Measurements from ENCODE around the gene TMEM232. TPM values are rescaled to one million over a fixed set of nuclear protein-coding genes. Genes with fewer than 3 reads are reported as not detected.

Gene TMEM232
- polyA plus RNA-seq (2013, experiment 1 of 2), result 2.1 TPM
- polyA plus RNA-seq (2013, experiment 2 of 2), result 2.1 TPM

- H3K4ac ChIP-seq (ENCODE audit: low read length), result no peak within 1 kb of the TSS
- no peak within 1 kb of the TSS for H3K27ac ChIP-seq (replicated peaks; ENCODE audit: low read length)
- no peak within 1 kb of the TSS for H3K18ac ChIP-seq (ENCODE audit: low read length)
- H2BK12ac ChIP-seq (ENCODE audit: low read length), result no peak within 1 kb of the TSS
- no peak within 1 kb of the TSS for H2AK5ac ChIP-seq (ENCODE audit: low read depth, low read length)
- H3K23ac ChIP-seq (ENCODE audit: low read depth, low read length, poor library complexity), result no peak within 1 kb of the TSS
- peak; percentile 67 for DNase-seq (ENCODE audit: low spot score)
- no peaks in the 10 kb centered on the region for H3K79me1 ChIP-seq (ENCODE audit: low read depth, low read length)
- peak within 1 kb of the TSS; percentile 60 for H3K4me2 ChIP-seq (ENCODE audit: insufficient read depth, low read length, poor library complexity, severe bottlenecking)
- no peaks in the 10 kb centered on the region for H3K36me3 ChIP-seq (replicated peaks in 1 of 2; ENCODE audit: control insufficient read depth in 2 of 2, insufficient read depth in 2 of 2, low read length in 2 of 2)
- no peak within 1 kb of the TSS for H2BK120ac ChIP-seq (ENCODE audit: low read depth, low read length)
- no peaks in the 10 kb centered on the region for H3K27me3 ChIP-seq (ENCODE audit: control insufficient read depth in 3 of 3, insufficient read depth in 3 of 3, low read depth in 1 of 3, low read length in 3 of 3)
- H2BK15ac ChIP-seq (ENCODE audit: low read length), result no peak within 1 kb of the TSS
- peak within 1 kb of the TSS; percentile 74 for H2AFZ ChIP-seq (ENCODE audit: low read length)
- no peak within 1 kb of the TSS for H3K14ac ChIP-seq (ENCODE audit: low read length)
- H3K9me3 ChIP-seq (replicated peaks in 1 of 2; ENCODE audit: control insufficient read depth in 2 of 2, insufficient read depth in 1 of 2, low read depth in 1 of 2, low read length in 2 of 2), result peaks cover 0 to 2% of the 10 kb centered on the region in 2 donors
- peak within 1 kb of the TSS; percentile 25 to 73 for H3K4me3 ChIP-seq (ENCODE audit: low read length in 2 of 2)
- no CpG with 5 or more reads among the region's 17 CpGs for WGBS, 2 donors (ENCODE audit: extremely low coverage in 2 of 2, insufficient read length in 2 of 2, insufficient replicate concordance in 1 of 2)
- H3K4me1 ChIP-seq (ENCODE audit: control insufficient read depth in 2 of 2, insufficient read depth in 1 of 2, low read depth in 1 of 2, low read length in 2 of 2), result peaks cover 0 to 2% of the 10 kb centered on the region in 2 donors
- H4K91ac ChIP-seq (ENCODE audit: low read depth, low read length, poor library complexity), result no peak within 1 kb of the TSS
- no peak within 1 kb of the TSS for H3K9ac ChIP-seq (ENCODE audit: low read depth, low read length, poor library complexity)
- no peak within 1 kb of the TSS for H4K8ac ChIP-seq (ENCODE audit: low read depth, low read length)
- H2BK5ac ChIP-seq (ENCODE audit: low read length), result no peak within 1 kb of the TSS
Observed at GRCh38 chr5:110726249-110727024, at the start of gene TMEM232. Gene TMEM232, minus strand, starts transcription at chr5:110726671. Its CDS starts 59,319 bp downstream, at chr5:110667352.

GRCh38 chr5:110770286-110770685 lies 43.8 kb upstream of the TMEM232 start:
- no peaks in the 10 kb centered on the region for H3K9me3 ChIP-seq (replicated peaks in 1 of 2; ENCODE audit: control insufficient read depth in 2 of 2, insufficient read depth in 1 of 2, low read depth in 1 of 2, low read length in 2 of 2)
- H3K4me2 ChIP-seq (ENCODE audit: insufficient read depth, low read length, poor library complexity, severe bottlenecking), result no peak overlapping the region
- no peaks in the 10 kb centered on the region for H3K27me3 ChIP-seq (ENCODE audit: control insufficient read depth in 3 of 3, insufficient read depth in 3 of 3, low read depth in 1 of 3, low read length in 3 of 3)
- no peak overlapping the region for H2BK5ac ChIP-seq (ENCODE audit: low read length)
- H4K8ac ChIP-seq (ENCODE audit: low read depth, low read length), result no peak overlapping the region
- H3K4me1 ChIP-seq (ENCODE audit: control insufficient read depth in 2 of 2, insufficient read depth in 1 of 2, low read depth in 1 of 2, low read length in 2 of 2), result no peaks in the 10 kb centered on the region
- H2AFZ ChIP-seq (ENCODE audit: low read length), result no peak overlapping the region
- H4K91ac ChIP-seq (ENCODE audit: low read depth, low read length, poor library complexity), result no peak overlapping the region
- H3K4me3 ChIP-seq (ENCODE audit: low read length in 2 of 2), result no peak overlapping the region
- no peak overlapping the region for H2BK15ac ChIP-seq (ENCODE audit: low read length)
- H3K9ac ChIP-seq (ENCODE audit: low read depth, low read length, poor library complexity), result no peak overlapping the region
- H3K36me3 ChIP-seq (replicated peaks in 1 of 2; ENCODE audit: control insufficient read depth in 2 of 2, insufficient read depth in 2 of 2, low read length in 2 of 2), result no peaks in the 10 kb centered on the region
- H3K27ac ChIP-seq (replicated peaks; ENCODE audit: low read length), result no peak overlapping the region
- no peak overlapping the region for H3K14ac ChIP-seq (ENCODE audit: low read length)
- H3K23ac ChIP-seq (ENCODE audit: low read depth, low read length, poor library complexity), result no peak overlapping the region
- no peak overlapping the region for H2BK12ac ChIP-seq (ENCODE audit: low read length)
- H3K4ac ChIP-seq (ENCODE audit: low read length), result no peak overlapping the region
- H2BK120ac ChIP-seq (ENCODE audit: low read depth, low read length), result no peak overlapping the region
- H3K79me1 ChIP-seq (ENCODE audit: low read depth, low read length), result no peaks in the 10 kb centered on the region
- H2AK5ac ChIP-seq (ENCODE audit: low read depth, low read length), result no peak overlapping the region
- DNase-seq (ENCODE audit: low spot score), result no peak
- no peak overlapping the region for H3K18ac ChIP-seq (ENCODE audit: low read length)

- H3K79me1 ChIP-seq (ENCODE audit: low read depth, low read length), result no peaks in the 10 kb centered on the region
- no peak overlapping the region for H3K18ac ChIP-seq (ENCODE audit: low read length)
- no peak overlapping the region for H3K27ac ChIP-seq (replicated peaks; ENCODE audit: low read length)
- no peaks in the 10 kb centered on the region for H3K36me3 ChIP-seq (replicated peaks in 1 of 2; ENCODE audit: control insufficient read depth in 2 of 2, insufficient read depth in 2 of 2, low read length in 2 of 2)
- H3K9ac ChIP-seq (ENCODE audit: low read depth, low read length, poor library complexity), result no peak overlapping the region
- no peak overlapping the region for H3K14ac ChIP-seq (ENCODE audit: low read length)
- no peak overlapping the region for H2AK5ac ChIP-seq (ENCODE audit: low read depth, low read length)
- DNase-seq (ENCODE audit: low spot score), result no peak
- WGBS, 2 donors (ENCODE audit: extremely low coverage in 2 of 2, insufficient read length in 2 of 2, insufficient replicate concordance in 1 of 2), result no CpG with 5 or more reads among the region's 5 CpGs
- no peak overlapping the region for H2BK15ac ChIP-seq (ENCODE audit: low read length)
- H3K4me1 ChIP-seq (ENCODE audit: control insufficient read depth in 2 of 2, insufficient read depth in 1 of 2, low read depth in 1 of 2, low read length in 2 of 2), result no peaks in the 10 kb centered on the region
- no peak overlapping the region for H2BK120ac ChIP-seq (ENCODE audit: low read depth, low read length)
- no peak overlapping the region for H3K4ac ChIP-seq (ENCODE audit: low read length)
- no peak overlapping the region for H2BK5ac ChIP-seq (ENCODE audit: low read length)
- H2AFZ ChIP-seq (ENCODE audit: low read length), result peak overlapping the region; percentile 43
- no peak overlapping the region for H2BK12ac ChIP-seq (ENCODE audit: low read length)
- no peaks in the 10 kb centered on the region for H3K9me3 ChIP-seq (replicated peaks in 1 of 2; ENCODE audit: control insufficient read depth in 2 of 2, insufficient read depth in 1 of 2, low read depth in 1 of 2, low read length in 2 of 2)
- no peak overlapping the region for H4K91ac ChIP-seq (ENCODE audit: low read depth, low read length, poor library complexity)
- H3K27me3 ChIP-seq (ENCODE audit: control insufficient read depth in 3 of 3, insufficient read depth in 3 of 3, low read depth in 1 of 3, low read length in 3 of 3), result no peaks in the 10 kb centered on the region
- no peak overlapping the region for H3K4me3 ChIP-seq (ENCODE audit: low read length in 2 of 2)
- no peak overlapping the region for H3K23ac ChIP-seq (ENCODE audit: low read depth, low read length, poor library complexity)
- H3K4me2 ChIP-seq (ENCODE audit: insufficient read depth, low read length, poor library complexity, severe bottlenecking), result no peak overlapping the region
- no peak overlapping the region for H4K8ac ChIP-seq (ENCODE audit: low read depth, low read length)
Observed at GRCh38 chr5:110769000-110769681, 42.7 kb upstream of the TMEM232 start.

- Histone ChIP-seq H3K18ac (ENCODE audit: low read length) (no peak overlapping the region), H2BK5ac (ENCODE audit: low read length) (no peak overlapping the region), H3K23ac (ENCODE audit: low read depth, low read length, poor library complexity) (no peak overlapping the region), H3K9ac (ENCODE audit: low read depth, low read length, poor library complexity) (no peak overlapping the region), H3K27me3 (ENCODE audit: control insufficient read depth in 3 of 3, insufficient read depth in 3 of 3, low read depth in 1 of 3, low read length in 3 of 3) (no peaks in the 10 kb centered on the region), H4K8ac (ENCODE audit: low read depth, low read length) (no peak overlapping the region), H3K79me1 (ENCODE audit: low read depth, low read length) (no peaks in the 10 kb centered on the region), H2AFZ (ENCODE audit: low read length) (no peak overlapping the region), H3K4me3 (ENCODE audit: low read length in 2 of 2) (no peak overlapping the region), H3K4me1 (ENCODE audit: control insufficient read depth in 2 of 2, insufficient read depth in 1 of 2, low read depth in 1 of 2, low read length in 2 of 2) (no peaks in the 10 kb centered on the region), H3K36me3 (replicated peaks in 1 of 2; ENCODE audit: control insufficient read depth in 2 of 2, insufficient read depth in 2 of 2, low read length in 2 of 2) (peaks cover 0 to under 1% of the 10 kb centered on the region in 2 donors), H3K14ac (ENCODE audit: low read length) (no peak overlapping the region), H2AK5ac (ENCODE audit: low read depth, low read length) (no peak overlapping the region), H3K9me3 (replicated peaks in 1 of 2; ENCODE audit: control insufficient read depth in 2 of 2, insufficient read depth in 1 of 2, low read depth in 1 of 2, low read length in 2 of 2) (no peaks in the 10 kb centered on the region), H2BK15ac (ENCODE audit: low read length) (no peak overlapping the region), H2BK120ac (ENCODE audit: low read depth, low read length) (no peak overlapping the region), H3K4me2 (ENCODE audit: insufficient read depth, low read length, poor library complexity, severe bottlenecking) (no peak overlapping the region), H2BK12ac (ENCODE audit: low read length) (no peak overlapping the region), H4K91ac (ENCODE audit: low read depth, low read length, poor library complexity) (no peak overlapping the region), H3K4ac (ENCODE audit: low read length) (no peak overlapping the region), H3K27ac (replicated peaks; ENCODE audit: low read length) (no peak overlapping the region)
- no peak for DNase-seq (ENCODE audit: low spot score)
- 100% methylated on average over 1 of the region's 4 CpGs for WGBS, 2 donors (ENCODE audit: extremely low coverage in 2 of 2, insufficient read length in 2 of 2, insufficient replicate concordance in 1 of 2)
Observed at GRCh38 chr5:110768138-110768860, 41.8 kb upstream of the TMEM232 start.
